HL-60 (cell line): ENCODE results near the gene CYSLTR2.

Experiments
- DNase-seq, 2 experiments: peaks; one replicate each; pipeline ENCODE4 v3.0.0-alpha.2; 2010 to 2020; ENCODE audit warnings: low read depth in 1 of 2, low spot score in 1 of 2
- H3K27ac ChIP-seq: fragments of 250-450 bp; sonication (Bioruptor Pico); replicated peaks from 2 replicates; pipeline ENCODE4 v1.5.1; 2020; ENCODE audit warnings: mild to moderate bottlenecking, moderate library complexity
- H3K27me3 ChIP-seq: fragments of 250-450 bp; sonication (Bioruptor Pico); 2 replicates; pipeline ENCODE4 v1.5.1; 2021; ENCODE audit warnings: mild to moderate bottlenecking, moderate library complexity; ENCODE audit not compliant: insufficient read depth, poor library complexity, severe bottlenecking
- H3K4me3 ChIP-seq: replicated peaks from 2 replicates; pipeline ENCODE4 v1.5.1; 2011; ENCODE audit warnings: mild to moderate bottlenecking, control low read depth, low read length; ENCODE audit not compliant: insufficient read depth
- CTCF ChIP-seq: IDR thresholded peaks from one replicate; pipeline ENCODE4 v1.5.1; 2011; ENCODE audit warnings: low read length, control low read depth, inconsistent platforms; ENCODE audit not compliant: insufficient read depth
- GABPA ChIP-seq: IDR thresholded peaks from 2 replicates; pipeline ENCODE4 v1.6.1; 2012; ENCODE audit warnings: low read depth
- POLR2AphosphoS5 ChIP-seq: IDR thresholded peaks from 2 replicates; pipeline ENCODE4 v1.6.1; 2012; ENCODE audit warnings: low read depth
- SPI1 ChIP-seq: IDR thresholded peaks from 2 replicates; pipeline ENCODE4 v1.6.1; 2012; ENCODE audit warnings: low read depth, mild to moderate bottlenecking, borderline replicate concordance
- TF ChIP-seq, protein P1 (sequence below): IDR thresholded peaks from 2 replicates; pipeline ENCODE4 v1.6.1; 2012; ENCODE audit warnings: low read depth; ENCODE audit not compliant: insufficient replicate concordance

CYSLTR2 gene

GRCh38 chr13:48728226-48728625, 74.5 kb downstream of the CYSLTR2 start:
- no peaks in the 10 kb centered on the region for H3K27me3 ChIP-seq
- no peak overlapping the region for H3K4me3 ChIP-seq
- H3K27ac ChIP-seq: no peak overlapping the region
- no peak for TF ChIP-seq GABPA
- TF ChIP-seq, protein P1, sequence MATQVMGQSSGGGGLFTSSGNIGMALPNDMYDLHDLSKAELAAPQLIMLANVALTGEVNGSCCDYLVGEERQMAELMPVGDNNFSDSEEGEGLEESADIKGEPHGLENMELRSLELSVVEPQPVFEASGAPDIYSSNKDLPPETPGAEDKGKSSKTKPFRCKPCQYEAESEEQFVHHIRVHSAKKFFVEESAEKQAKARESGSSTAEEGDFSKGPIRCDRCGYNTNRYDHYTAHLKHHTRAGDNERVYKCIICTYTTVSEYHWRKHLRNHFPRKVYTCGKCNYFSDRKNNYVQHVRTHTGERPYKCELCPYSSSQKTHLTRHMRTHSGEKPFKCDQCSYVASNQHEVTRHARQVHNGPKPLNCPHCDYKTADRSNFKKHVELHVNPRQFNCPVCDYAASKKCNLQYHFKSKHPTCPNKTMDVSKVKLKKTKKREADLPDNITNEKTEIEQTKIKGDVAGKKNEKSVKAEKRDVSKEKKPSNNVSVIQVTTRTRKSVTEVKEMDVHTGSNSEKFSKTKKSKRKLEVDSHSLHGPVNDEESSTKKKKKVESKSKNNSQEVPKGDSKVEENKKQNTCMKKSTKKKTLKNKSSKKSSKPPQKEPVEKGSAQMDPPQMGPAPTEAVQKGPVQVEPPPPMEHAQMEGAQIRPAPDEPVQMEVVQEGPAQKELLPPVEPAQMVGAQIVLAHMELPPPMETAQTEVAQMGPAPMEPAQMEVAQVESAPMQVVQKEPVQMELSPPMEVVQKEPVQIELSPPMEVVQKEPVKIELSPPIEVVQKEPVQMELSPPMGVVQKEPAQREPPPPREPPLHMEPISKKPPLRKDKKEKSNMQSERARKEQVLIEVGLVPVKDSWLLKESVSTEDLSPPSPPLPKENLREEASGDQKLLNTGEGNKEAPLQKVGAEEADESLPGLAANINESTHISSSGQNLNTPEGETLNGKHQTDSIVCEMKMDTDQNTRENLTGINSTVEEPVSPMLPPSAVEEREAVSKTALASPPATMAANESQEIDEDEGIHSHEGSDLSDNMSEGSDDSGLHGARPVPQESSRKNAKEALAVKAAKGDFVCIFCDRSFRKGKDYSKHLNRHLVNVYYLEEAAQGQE: no peak
- TF ChIP-seq CTCF: no peak
- TF ChIP-seq POLR2AphosphoS5: no peak
- TF ChIP-seq SPI1: no peak
- DNase-seq: no peak

- Histone ChIP-seq H3K4me3 (no peak overlapping the region), H3K27me3 (no peaks in the 10 kb centered on the region), H3K27ac (no peak overlapping the region)
- TF ChIP-seq CTCF (no peak), POLR2AphosphoS5 (no peak), SPI1 (no peak), GABPA (no peak)
- TF ChIP-seq, protein P1: no peak
- DNase-seq: no peak
Measured at GRCh38 chr13:48728876-48729275, 75.1 kb downstream of the CYSLTR2 start.

GRCh38 chr13:48729856-48730255, 76.1 kb downstream of the CYSLTR2 start:
- DNase-seq: no peak

More at GRCh38 chr13:48729856-48730255, 76.1 kb downstream of the CYSLTR2 start:
- Histone ChIP-seq H3K4me3 (no peak overlapping the region), H3K27ac (no peak overlapping the region), H3K27me3 (no peaks in the 10 kb centered on the region)
- TF ChIP-seq CTCF (no peak), GABPA (no peak)
